ENCODE results near the gene GRAMD2B. TPM values are rescaled to one million over a fixed set of nuclear protein-coding genes. Genes with fewer than 3 reads are reported as not detected.

Gene GRAMD2B
- total RNA-seq, 4 donors from 2014 or later = 38.0 to 165 (median 129) TPM

GRCh38 chr5:126519637-126520592, 96.7 kb downstream of the GRAMD2B start:
- TF ChIP-seq POLR2A (IDR thresholded peaks at IDR 0.05) = no peak
- no peak for TF ChIP-seq CTCF (IDR thresholded peaks at IDR 0.05)
- Histone ChIP-seq H3K4me1 (peaks cover 0 to 12% (median 0%) of the 10 kb centered on the region in 4 donors), H3K27me3 (no peaks in the 10 kb centered on the region), H3K9me3 (no peaks in the 10 kb centered on the region), H3K36me3 (no peaks in the 10 kb centered on the region), H3K4me3 (no peak overlapping the region), H3K27ac (peak overlapping the region; percentile 40 to 72 (median 52))
- DNase-seq = no peak

DNA sequence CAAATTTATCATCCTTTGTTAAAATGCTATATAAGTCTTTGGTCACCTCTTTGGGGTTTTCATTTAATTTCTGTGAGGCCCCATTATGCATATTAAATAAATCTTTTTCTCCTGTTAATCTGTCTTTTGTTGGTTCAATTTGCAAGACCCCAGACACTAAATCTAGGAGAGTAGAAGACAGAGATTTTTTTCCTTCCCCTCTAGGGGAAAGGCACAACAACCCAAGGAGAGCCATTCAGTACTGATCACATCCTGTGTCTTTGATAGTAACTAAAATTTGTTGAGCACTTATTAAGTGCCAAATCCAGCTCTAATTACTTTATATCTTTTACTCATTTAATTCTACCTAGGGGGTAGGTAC, 97.4 kb downstream of the GRAMD2B start:
- Histone ChIP-seq H3K27me3 (no peaks in the 10 kb centered on the region), H3K36me3 (no peaks in the 10 kb centered on the region), H3K9me3 (no peaks in the 10 kb centered on the region), H3K27ac (peak overlapping the region in 2 of 4 donors; percentile 47 to 56), H3K4me1 (peaks cover 0 to 12% (median 0%) of the 10 kb centered on the region in 4 donors), H3K4me3 (no peak overlapping the region)
- no peak for TF ChIP-seq POLR2A (IDR thresholded peaks at IDR 0.05)
- TF ChIP-seq CTCF (IDR thresholded peaks at IDR 0.05) = no peak
- DNase-seq = no peak

- H3K4me3 ChIP-seq = no peak overlapping the region
- no peaks in the 10 kb centered on the region for H3K9me3 ChIP-seq
- H3K27me3 ChIP-seq = no peaks in the 10 kb centered on the region
- no peaks in the 10 kb centered on the region for H3K36me3 ChIP-seq
- TF ChIP-seq POLR2A (IDR thresholded peaks at IDR 0.05) = no peak
- no peak for TF ChIP-seq CTCF (IDR thresholded peaks at IDR 0.05)
- no peak overlapping the region for H3K27ac ChIP-seq
- no peak for DNase-seq
- H3K4me1 ChIP-seq = peaks cover 0 to 12% (median 0%) of the 10 kb centered on the region in 4 donors
These were observed 97.9 kb downstream of the GRAMD2B start for GRCh38 chr5:126521130-126521529.

- Histone ChIP-seq H3K27ac (peak overlapping the region in 3 of 4 donors; percentile 31 to 42 (median 37)), H3K9me3 (no peaks in the 10 kb centered on the region), H3K4me1 (peaks cover 0 to 12% (median 0%) of the 10 kb centered on the region in 4 donors), H3K4me3 (no peak overlapping the region), H3K36me3 (no peaks in the 10 kb centered on the region), H3K27me3 (no peaks in the 10 kb centered on the region)
- TF ChIP-seq POLR2A (IDR thresholded peaks at IDR 0.05) = no peak
- no peak for TF ChIP-seq CTCF (IDR thresholded peaks at IDR 0.05)
- no peak for DNase-seq
These were observed 100.8 kb downstream of the GRAMD2B start for GRCh38 chr5:126523818-126524510.

GRCh38 chr5:126525630-126526245, 102.5 kb downstream of the GRAMD2B start:
- Histone ChIP-seq H3K36me3 (no peaks in the 10 kb centered on the region), H3K9me3 (no peaks in the 10 kb centered on the region), H3K27ac (peak overlapping the region in 3 of 4 donors; percentile 9 to 48 (median 48)), H3K27me3 (no peaks in the 10 kb centered on the region), H3K4me1 (no peaks in the 10 kb centered on the region), H3K4me3 (no peak overlapping the region)
- TF ChIP-seq POLR2A (IDR thresholded peaks at IDR 0.05) (no peak), CTCF (IDR thresholded peaks at IDR 0.05) (no peak)
- peak in 1 of 3 donors; percentile 80 for DNase-seq

Measured in Peyer's patch (tissue), 4 donors.